Pulmonary artery endothelial cell (primary cell): ENCODE data around the gene CA6. TPM values are rescaled to one million over a fixed set of nuclear protein-coding genes. Genes with fewer than 3 reads are reported as not detected.
A peak's percentile ranks its signal among the peaks of the same experiment; 100 is the strongest.
"Not testable (repeated sequence)": the region's sequence is repeated elsewhere in the genome, so short reads cannot be mapped to it uniquely, and the experiment has no call there.

ENCODE experiments used
- DNase-seq: peaks from one replicate; pipeline ENCODE4 v3.0.0-alpha.2; 2011; ENCODE audit warnings: low read depth, low spot score
- total RNA-seq: library from RNA; depleted of rRNA; stranded (reverse); fragments of >200 nt; gene quantifications from 2 replicates; pipeline ENCODE4 v1.2.3, GENCODE V29; 2014

CA6 gene
- total RNA-seq, 1 donor from 2014 or later: not detected

GRCh38 chr1:8968902-8969301 is 23.2 kb downstream of the CA6 start:
- not testable (repeated sequence) for DNase-seq

- no peak for DNase-seq
These were observed 24.3 kb downstream of the CA6 start for GRCh38 chr1:8969937-8970336.

GRCh38 chr1:8970870-8971337 is 25.2 kb downstream of the CA6 start:
- DNase-seq: no peak

GRCh38 chr1:8974551-8974950 is 28.9 kb downstream of the CA6 start:
- DNase-seq: no peak

GRCh38 chr1:8976338-8976737 is 30.7 kb downstream of the CA6 start:
- DNase-seq: no peak

GRCh38 chr1:8976896-8977450 is 31.3 kb downstream of the CA6 start:
- no peak for DNase-seq

GRCh38 chr1:8980656-8981055 is 35.0 kb downstream of the CA6 start:
- DNase-seq: no peak

- no peak for DNase-seq
These were observed 35.5 kb downstream of the CA6 start for GRCh38 chr1:8981169-8981568.

GRCh38 chr1:8984203-8984602 is 38.5 kb downstream of the CA6 start:
- no peak for DNase-seq

- no peak for DNase-seq
These were observed 39.3 kb downstream of the CA6 start for GRCh38 chr1:8984990-8985389.

GRCh38 chr1:8985915-8986813 is 40.5 kb downstream of the CA6 start:
- DNase-seq: peak; percentile 94

GRCh38 chr1:8986814-8987190 is 41.1 kb downstream of the CA6 start:
- DNase-seq: no peak

- DNase-seq: no peak
These were observed 42.4 kb downstream of the CA6 start for GRCh38 chr1:8987881-8988617.

- no peak for DNase-seq
These were observed 42.9 kb downstream of the CA6 start for GRCh38 chr1:8988618-8988967.

- DNase-seq: no peak
These were observed 43.4 kb downstream of the CA6 start for GRCh38 chr1:8989061-8989460.

- DNase-seq: no peak
These were observed 44.2 kb downstream of the CA6 start for GRCh38 chr1:8989821-8990220.

GRCh38 chr1:8992936-8993687 is 47.4 kb downstream of the CA6 start:
- DNase-seq: no peak

- DNase-seq: not testable (repeated sequence)
These were observed 48.5 kb downstream of the CA6 start for GRCh38 chr1:8993962-8994675.

GRCh38 chr1:9001534-9002214 is 56.0 kb downstream of the CA6 start:
- not testable (repeated sequence) for DNase-seq

- DNase-seq: not testable (repeated sequence)
These were observed 56.5 kb downstream of the CA6 start for GRCh38 chr1:9002215-9002560.
